Measurements from ENCODE around the gene BTN2A1.

DNA sequence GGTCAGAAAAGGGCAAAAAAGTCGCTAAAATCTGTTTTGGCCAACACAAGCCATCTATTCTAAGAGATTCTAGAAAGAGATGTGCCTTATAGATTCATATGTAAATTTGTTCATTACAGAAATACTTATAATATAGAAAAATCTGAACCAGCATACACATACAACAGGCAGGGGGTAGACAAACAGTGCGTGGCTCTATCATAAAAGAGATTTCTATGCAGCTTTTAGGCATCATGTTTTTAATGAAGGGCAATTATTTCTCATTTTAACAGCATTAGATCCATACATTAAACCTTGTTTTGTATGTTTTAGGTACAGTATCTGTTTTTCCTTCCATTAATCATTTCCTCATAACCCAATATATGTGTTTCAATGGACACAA lies 16.8 kb upstream of the BTN2A1 start:
- no peak for TF ChIP-seq POLR2AphosphoS5 (IDR thresholded peaks at IDR 0.05; ENCODE audit: low read depth, low read length)
- TF ChIP-seq TAF1 (IDR thresholded peaks at IDR 0.05; ENCODE audit: borderline replicate concordance, insufficient read depth, low read length): no peak
